Stimulated activated CD4-positive, alpha-beta T cell treated with anti-CD3 and anti-CD28 coated beads, Interleukin-4, amount 100 ng/mL, for 4 hours (primary cell): ENCODE data around the gene BBOF1.

ENCODE experiments used
- DNase-seq, 2 experiments: peaks; one replicate each; pipeline ENCODE4 v3.0.0-alpha.2; 2020

Gene BBOF1

GRCh38 chr14:74029136-74029535, 10.0 kb downstream of the BBOF1 start:
- DNase-seq: no peak

- no peak for DNase-seq
Observed at GRCh38 chr14:74034572-74034971, 15.4 kb downstream of the BBOF1 start.

GRCh38 chr14:74035556-74035955, 16.4 kb downstream of the BBOF1 start:
- DNase-seq: no peak

- DNase-seq: no peak
Observed at GRCh38 chr14:74038020-74038859, 19.1 kb downstream of the BBOF1 start.

- DNase-seq: no peak
Observed at GRCh38 chr14:74042296-74042695, 23.1 kb downstream of the BBOF1 start.

GRCh38 chr14:74045522-74045921, 26.4 kb downstream of the BBOF1 start:
- no peak for DNase-seq

GRCh38 chr14:74048281-74048680, 29.1 kb downstream of the BBOF1 start:
- DNase-seq: no peak

GRCh38 chr14:74049876-74050495, 30.8 kb downstream of the BBOF1 start:
- no peak for DNase-seq

GRCh38 chr14:74062809-74063150, 43.6 kb downstream of the BBOF1 start:
- DNase-seq: no peak

GRCh38 chr14:74064426-74064825, 45.3 kb downstream of the BBOF1 start:
- DNase-seq: no peak

- DNase-seq: no peak
Observed at GRCh38 chr14:74064883-74065282, 45.7 kb downstream of the BBOF1 start.

GRCh38 chr14:74065746-74066575, 46.8 kb downstream of the BBOF1 start:
- no peak for DNase-seq

GRCh38 chr14:74077401-74077800, 58.3 kb downstream of the BBOF1 start:
- no peak for DNase-seq

GRCh38 chr14:74080820-74081460, 61.8 kb downstream of the BBOF1 start:
- DNase-seq: no peak

GRCh38 chr14:74081491-74081890, 62.3 kb downstream of the BBOF1 start:
- DNase-seq: no peak

- no peak for DNase-seq
Observed at GRCh38 chr14:74083161-74083560, 64.0 kb downstream of the BBOF1 start.

- DNase-seq: no peak
Observed at GRCh38 chr14:74083784-74084276, 64.7 kb downstream of the BBOF1 start.

- DNase-seq: peak; percentile 99 to 100
Observed at GRCh38 chr14:74084277-74085046, 65.3 kb downstream of the BBOF1 start, which contains the start of the genes ALDH6A1 and LIN52. Gene ALDH6A1, minus strand, starts transcription at chr14:74084453. Its CDS starts 59 bp downstream, at chr14:74084394. Gene LIN52, plus strand, starts transcription at chr14:74084956. Its CDS starts 19 bp downstream, at chr14:74084975.

- DNase-seq: no peak
Observed at GRCh38 chr14:74085047-74085637, 66.0 kb downstream of the BBOF1 start.

GRCh38 chr14:74085828-74086227, 66.7 kb downstream of the BBOF1 start:
- DNase-seq: no peak

GRCh38 chr14:74089251-74090020, 70.3 kb downstream of the BBOF1 start:
- DNase-seq: no peak
